ENCODE measurements around the gene IL23R. TPM values are rescaled to one million over a fixed set of nuclear protein-coding genes. Genes with fewer than 3 reads are reported as not detected.

Gene IL23R
- total RNA-seq, 1 experiment from 2014 or later = not detected

DNA sequence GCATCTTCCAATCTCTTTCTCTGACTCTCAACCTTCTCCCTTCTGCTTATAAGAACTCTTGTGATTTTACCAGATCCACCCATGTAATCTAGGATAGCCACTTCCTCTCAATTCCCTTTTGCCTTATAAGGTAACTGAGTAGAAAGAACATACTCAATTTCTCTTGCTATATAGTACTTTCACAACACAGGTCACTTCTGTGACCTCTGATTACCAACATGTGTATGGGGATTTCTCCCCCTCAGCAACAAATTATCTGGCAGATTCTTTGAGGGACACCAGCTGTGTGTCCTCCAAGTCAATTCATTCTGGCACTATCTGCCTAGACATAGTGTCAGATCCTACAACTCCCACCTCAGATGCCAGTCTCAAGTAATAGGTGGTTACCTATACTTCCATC is 62.5 kb downstream of the IL23R start:
- Histone ChIP-seq H4K91ac (ENCODE audit: insufficient read length, low read depth, low read length) (no peak overlapping the region), H3K27ac (ENCODE audit: insufficient read length, low read depth, low read length) (no peak overlapping the region), H2BK12ac (ENCODE audit: insufficient read length, low read depth, low read length) (no peak overlapping the region), H3K18ac (ENCODE audit: insufficient read length, low read depth, low read length) (no peak overlapping the region), H3K27me3 (ENCODE audit: insufficient read depth, low read length) (no peaks in the 10 kb centered on the region), H3K56ac (ENCODE audit: insufficient read length, low read depth, low read length) (no peak overlapping the region), H2BK15ac (ENCODE audit: low read depth, low read length) (no peak overlapping the region), H3K23me2 (ENCODE audit: insufficient read length, low read depth, low read length, poor library complexity, severe bottlenecking) (no peaks in the 10 kb centered on the region), H3K23ac (ENCODE audit: insufficient read length, low read depth, low read length) (no peak overlapping the region), H3K4me2 (ENCODE audit: insufficient read depth, insufficient read length, low read length) (no peak overlapping the region), H3K79me2 (ENCODE audit: insufficient read depth, low read length) (no peaks in the 10 kb centered on the region), H3K79me1 (ENCODE audit: insufficient read depth, low read depth, low read length, poor library complexity, severe bottlenecking) (no peaks in the 10 kb centered on the region), H2BK5ac (ENCODE audit: insufficient read length, low read length) (no peak overlapping the region), H3K4ac (ENCODE audit: low read depth, low read length) (no peak overlapping the region), H4K8ac (replicated peaks; ENCODE audit: insufficient read length, low read depth, low read length) (no peak overlapping the region), H2BK120ac (ENCODE audit: low read depth, low read length, poor library complexity, severe bottlenecking) (no peak overlapping the region), H2AFZ (ENCODE audit: low read length) (no peak overlapping the region), H2AK5ac (ENCODE audit: insufficient read length, low read length) (no peak overlapping the region), H3K9ac (ENCODE audit: extremely low read depth, insufficient read length, low read length) (no peak overlapping the region), H2BK20ac (ENCODE audit: low read depth, low read length, poor library complexity, severe bottlenecking) (no peak overlapping the region), H3T11ph (ENCODE audit: low read length) (no peak overlapping the region), H3K4me1 (ENCODE audit: insufficient read depth, low read length) (no peaks in the 10 kb centered on the region; the same call in 1 of the 2 replicates), H4K20me1 (ENCODE audit: control insufficient read depth, insufficient read depth, insufficient read length) (no peaks in the 10 kb centered on the region), H3K14ac (ENCODE audit: insufficient read depth, low read length) (no peak overlapping the region), H3K9me3 (ENCODE audit: control insufficient read depth, low read depth, low read length) (no peaks in the 10 kb centered on the region), H4K5ac (ENCODE audit: insufficient read length, low read depth, low read length) (no peak overlapping the region)
- Mint-ChIP-seq H3K27me3 (ENCODE audit: low read depth) (peaks cover 25% of the 10 kb centered on the region), H3K27ac (no peak overlapping the region), H3K36me3 (ENCODE audit: insufficient read depth in 1 of 3, low read depth in 3 of 3) (peaks cover 0 to 7% (median 3%) of the 10 kb centered on the region in 3 experiments; a peak in 2 of 7 replicates), H3K4me3 (no peak overlapping the region), H3K9me3 (peaks cover 9 to 13% of the 10 kb centered on the region in 2 experiments), H3K4me1 (peaks cover 6 to 10% of the 10 kb centered on the region in 2 experiments)
- no peak for DNase-seq
- TF ChIP-seq, protein P1, sequence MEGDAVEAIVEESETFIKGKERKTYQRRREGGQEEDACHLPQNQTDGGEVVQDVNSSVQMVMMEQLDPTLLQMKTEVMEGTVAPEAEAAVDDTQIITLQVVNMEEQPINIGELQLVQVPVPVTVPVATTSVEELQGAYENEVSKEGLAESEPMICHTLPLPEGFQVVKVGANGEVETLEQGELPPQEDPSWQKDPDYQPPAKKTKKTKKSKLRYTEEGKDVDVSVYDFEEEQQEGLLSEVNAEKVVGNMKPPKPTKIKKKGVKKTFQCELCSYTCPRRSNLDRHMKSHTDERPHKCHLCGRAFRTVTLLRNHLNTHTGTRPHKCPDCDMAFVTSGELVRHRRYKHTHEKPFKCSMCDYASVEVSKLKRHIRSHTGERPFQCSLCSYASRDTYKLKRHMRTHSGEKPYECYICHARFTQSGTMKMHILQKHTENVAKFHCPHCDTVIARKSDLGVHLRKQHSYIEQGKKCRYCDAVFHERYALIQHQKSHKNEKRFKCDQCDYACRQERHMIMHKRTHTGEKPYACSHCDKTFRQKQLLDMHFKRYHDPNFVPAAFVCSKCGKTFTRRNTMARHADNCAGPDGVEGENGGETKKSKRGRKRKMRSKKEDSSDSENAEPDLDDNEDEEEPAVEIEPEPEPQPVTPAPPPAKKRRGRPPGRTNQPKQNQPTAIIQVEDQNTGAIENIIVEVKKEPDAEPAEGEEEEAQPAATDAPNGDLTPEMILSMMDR (conservative IDR thresholded peaks at IDR 0.05) = no peak

All from H9 (cell line).